ENCODE results near the gene FUNDC1.

GRCh38 chrX:44483965-44484606, 58.6 kb downstream of the FUNDC1 start:
- TF ChIP-seq CTCF (IDR thresholded peaks at IDR 0.05): no peak
- TF ChIP-seq EZH2 (IDR thresholded peaks at IDR 0.05): no peak
